Right lung (tissue), 5 donors: ENCODE measurements around the gene IFFO2. TPM values are rescaled to one million over a fixed set of nuclear protein-coding genes. Genes with fewer than 3 reads are reported as not detected.
"Not testable (repeated sequence)": the region's sequence is repeated elsewhere in the genome, so short reads cannot be mapped to it uniquely, and the experiment has no call there.

Experiments used
- DNase-seq, 2 donors: peaks; one replicate each; pipeline ENCODE4 v3.0.0-alpha.2; 2013
- polyA plus RNA-seq, 5 donors: library from polyadenylated mRNA; unstranded; fragments of 120-200 nt; gene quantifications; one replicate each; pipeline versions ENCODE4 v1.2.1 to v1.2.3, GENCODE V29; 2013; ENCODE audit warnings: inconsistent platforms in 1 of 5, low replicate concordance in 1 of 5; ENCODE audit not compliant: insufficient read length in 5 of 5, insufficient read depth in 1 of 5

The IFFO2 gene
- polyA plus RNA-seq, 5 donors = 13.2 to 25.7 (median 20.4) TPM

GRCh38 chr1:18900303-18900841 is 56.1 kb downstream of the IFFO2 start:
- peak; percentile 60 to 64 for DNase-seq

- no peak for DNase-seq
These were observed 57.0 kb downstream of the IFFO2 start for GRCh38 chr1:18899363-18900049.

GRCh38 chr1:18898567-18898966 is 57.9 kb downstream of the IFFO2 start:
- no peak for DNase-seq

- no peak for DNase-seq
These were observed 61.2 kb downstream of the IFFO2 start for GRCh38 chr1:18895317-18895716.

GRCh38 chr1:18893120-18893519 is 63.4 kb downstream of the IFFO2 start:
- DNase-seq = no peak

GRCh38 chr1:18891858-18892257 is 64.6 kb downstream of the IFFO2 start:
- not testable (repeated sequence) for DNase-seq

GRCh38 chr1:18891426-18891780 is 65.1 kb downstream of the IFFO2 start:
- no peak for DNase-seq

GRCh38 chr1:18890706-18891425 is 65.6 kb downstream of the IFFO2 start:
- no peak for DNase-seq

GRCh38 chr1:18886003-18886335 is 70.5 kb downstream of the IFFO2 start:
- DNase-seq = no peak

GRCh38 chr1:18885311-18886002 is 71.0 kb downstream of the IFFO2 start:
- DNase-seq = no peak

- DNase-seq = no peak
These were observed 71.7 kb downstream of the IFFO2 start for GRCh38 chr1:18884727-18885126.

- no peak for DNase-seq
These were observed 72.1 kb downstream of the IFFO2 start for GRCh38 chr1:18884419-18884717.

- DNase-seq = peak; percentile 31 to 52
These were observed 72.6 kb downstream of the IFFO2 start for GRCh38 chr1:18883636-18884418.

- DNase-seq = no peak
These were observed 73.4 kb downstream of the IFFO2 start for GRCh38 chr1:18883079-18883478.

GRCh38 chr1:18882486-18882885 is 74.0 kb downstream of the IFFO2 start:
- no peak for DNase-seq

- no peak for DNase-seq
These were observed 74.6 kb downstream of the IFFO2 start for GRCh38 chr1:18881642-18882431.

GRCh38 chr1:18881164-18881563 is 75.3 kb downstream of the IFFO2 start:
- DNase-seq = no peak

- DNase-seq = no peak
These were observed 75.9 kb downstream of the IFFO2 start for GRCh38 chr1:18880585-18880984.

- no peak for DNase-seq
These were observed 76.6 kb downstream of the IFFO2 start for GRCh38 chr1:18879791-18880309.

GRCh38 chr1:18879215-18879790 is 77.2 kb downstream of the IFFO2 start:
- no peak for DNase-seq
